NCI-H526 treated with DMSO at 0.1 percent for 48 hours (cell line): ENCODE measurements around the gene PRIM1.
"Not testable (repeated sequence)": the region's sequence is repeated elsewhere in the genome, so short reads cannot be mapped to it uniquely, and the experiment has no call there.

Source experiments
- DNase-seq: peaks from one replicate; lab custom pipeline; 2025; lab: John Stamatoyannopoulos, UW

The PRIM1 gene

DNA sequence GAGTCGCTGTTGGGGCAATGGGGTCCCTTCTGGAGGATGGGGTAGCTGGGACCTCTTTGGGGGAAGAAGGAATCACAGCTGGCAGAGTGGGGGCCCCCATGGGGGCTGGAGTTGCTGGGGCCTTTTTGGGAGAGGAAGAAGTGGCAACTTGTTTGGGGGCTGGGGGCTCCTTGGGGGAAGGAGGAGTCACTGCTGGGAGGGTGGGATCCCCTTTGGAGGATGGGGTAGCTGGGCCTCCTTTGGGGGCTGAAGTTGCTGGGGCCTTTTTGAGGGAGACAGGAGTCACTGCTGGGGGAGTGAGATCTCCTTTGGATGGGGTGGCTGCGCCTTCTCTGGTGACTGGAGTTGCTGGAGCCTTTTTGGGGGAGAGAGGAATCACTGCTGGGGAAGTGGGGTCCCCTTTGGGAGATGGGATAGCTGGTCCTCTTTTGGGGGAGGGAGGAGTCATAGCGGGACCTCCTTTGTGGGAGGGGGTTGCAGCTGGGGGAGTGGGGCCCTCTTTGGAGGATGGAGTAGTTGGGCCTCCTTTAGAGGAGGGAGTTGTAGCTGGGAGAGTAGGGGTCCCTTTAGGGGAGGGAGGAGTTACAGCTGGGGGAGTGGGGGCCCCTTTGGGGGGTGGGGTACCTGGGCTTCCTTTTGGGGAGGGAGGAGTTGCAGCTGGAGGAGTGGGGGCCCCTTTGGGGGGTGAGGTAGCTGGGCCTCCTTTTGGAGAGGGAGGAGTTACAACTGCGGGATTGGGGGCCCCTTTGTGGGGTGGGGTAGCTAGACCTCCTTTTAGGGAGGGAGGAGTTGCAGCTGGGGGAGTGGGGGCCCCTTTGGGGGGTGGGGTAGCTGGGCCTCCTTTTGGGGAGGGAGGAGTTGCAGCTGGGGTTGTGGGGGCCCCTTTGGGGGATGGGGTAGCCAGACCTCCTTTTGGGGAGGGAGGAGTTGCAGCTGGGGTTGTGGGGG lies 34.9 kb downstream of the PRIM1 start:
- DNase-seq = no peak

DNA sequence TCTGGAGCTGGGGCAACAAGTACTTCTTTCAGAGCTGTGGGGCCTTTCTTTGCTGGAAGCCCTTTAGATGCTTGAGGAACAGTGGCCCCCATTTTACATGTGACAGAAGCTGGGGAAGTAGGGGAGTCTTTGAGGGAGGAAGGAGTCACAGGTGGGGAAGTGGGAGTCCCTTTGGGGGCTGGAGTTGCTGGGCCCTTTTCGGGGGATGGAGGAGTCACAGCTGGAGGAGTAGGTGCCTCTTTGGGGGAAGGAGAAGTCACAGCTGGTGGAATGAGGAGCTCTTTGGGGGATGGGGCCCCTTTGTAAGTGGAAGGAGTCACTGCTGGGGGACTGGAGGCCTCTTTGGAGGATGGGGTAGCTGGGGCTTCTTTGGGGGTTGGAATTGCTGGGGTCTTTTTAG lies 35.7 kb downstream of the PRIM1 start:
- DNase-seq = no peak

DNA sequence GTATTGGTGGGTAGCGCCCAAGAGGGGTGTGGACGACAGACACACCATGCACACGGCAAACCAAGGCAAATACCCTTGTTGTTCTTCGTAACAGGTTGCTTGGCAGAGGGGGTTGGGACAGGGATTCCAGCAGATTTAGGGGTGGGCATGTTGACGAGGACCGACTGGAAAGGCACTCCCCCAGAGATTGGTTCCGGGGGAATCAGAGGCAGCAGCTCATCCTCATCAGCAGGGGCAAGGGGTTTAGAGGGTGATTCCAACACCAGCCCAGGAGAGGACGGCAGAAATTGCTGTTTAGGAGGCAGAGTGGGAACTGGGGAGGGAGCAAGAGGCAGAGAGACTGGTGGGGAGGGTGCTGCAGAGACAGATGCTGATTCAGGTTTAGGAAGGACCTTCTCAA lies 36.3 kb downstream of the PRIM1 start:
- no peak for DNase-seq

DNA sequence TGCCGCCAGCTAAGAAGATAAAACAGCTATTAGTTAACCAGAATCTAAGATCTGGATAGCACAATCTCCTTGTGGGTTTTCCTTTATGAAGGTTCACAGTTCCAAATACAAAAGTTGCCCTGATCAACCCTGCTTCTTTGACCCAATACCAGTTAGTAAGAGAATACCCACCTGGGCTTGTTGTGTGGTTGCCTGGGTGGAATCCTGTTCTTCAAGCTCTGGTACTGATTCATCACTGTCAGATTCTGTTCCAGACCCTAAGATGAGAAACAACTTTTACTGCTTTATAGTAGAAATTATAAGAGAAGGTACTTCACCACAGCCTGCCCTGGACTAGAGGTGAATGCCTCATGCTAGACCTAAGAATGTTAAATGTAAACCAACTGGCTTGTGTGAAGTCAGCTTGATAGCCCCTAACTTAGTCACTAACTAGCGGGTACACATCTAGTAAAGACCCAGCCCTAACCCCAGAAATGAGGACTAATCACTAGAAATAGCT lies 37.6 kb downstream of the PRIM1 start:
- DNase-seq = no peak

DNA sequence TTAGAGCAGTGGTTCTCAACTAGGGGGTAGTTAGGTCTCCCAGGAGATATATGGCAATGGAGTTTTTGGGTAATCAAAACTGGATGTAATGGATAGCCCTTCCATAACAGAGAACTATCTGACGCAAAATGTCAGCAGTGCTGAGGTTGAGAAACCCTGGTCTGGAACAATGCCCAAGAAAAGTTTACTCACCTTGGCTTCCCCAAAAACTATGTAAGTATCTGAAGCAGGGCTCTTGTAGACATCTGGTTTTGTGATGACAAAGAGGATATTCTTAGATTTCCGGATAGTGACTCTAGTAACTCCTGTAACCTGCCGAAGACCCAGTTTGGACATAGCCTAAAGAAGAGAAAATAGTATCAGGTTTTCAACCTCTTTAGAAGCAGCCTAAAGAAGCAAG lies 38.8 kb downstream of the PRIM1 start:
- no peak for DNase-seq

DNA sequence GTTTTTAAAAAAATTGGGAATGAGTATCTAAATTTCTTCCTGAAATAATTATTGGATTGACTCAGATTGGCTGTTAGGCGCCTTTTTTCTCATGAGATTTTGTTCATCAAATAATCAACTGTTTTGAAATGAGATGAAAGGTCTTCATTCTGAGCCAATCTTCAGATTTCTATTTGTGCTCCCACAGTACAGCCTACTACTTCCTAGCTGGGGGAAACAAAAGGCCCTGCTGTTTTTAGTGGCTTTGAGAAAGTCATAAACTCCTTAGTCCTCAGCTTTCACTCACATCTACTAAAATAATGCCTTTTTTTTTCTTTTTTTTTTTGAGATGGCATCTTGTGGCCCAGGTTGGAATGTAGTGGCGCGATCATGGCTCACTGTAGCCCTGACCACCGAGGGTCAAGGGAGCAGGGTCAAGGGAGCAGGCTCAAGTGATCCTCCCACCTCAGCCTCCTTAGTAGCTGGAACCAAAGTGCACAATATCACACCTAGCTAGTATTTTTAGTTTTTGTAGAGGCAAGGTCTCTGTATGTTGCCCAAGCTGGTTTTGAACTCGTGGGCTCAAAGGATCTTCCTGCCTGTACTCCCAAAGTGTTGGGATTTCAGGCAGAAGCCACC lies 42.3 kb downstream of the PRIM1 start:
- DNase-seq = no peak

DNA sequence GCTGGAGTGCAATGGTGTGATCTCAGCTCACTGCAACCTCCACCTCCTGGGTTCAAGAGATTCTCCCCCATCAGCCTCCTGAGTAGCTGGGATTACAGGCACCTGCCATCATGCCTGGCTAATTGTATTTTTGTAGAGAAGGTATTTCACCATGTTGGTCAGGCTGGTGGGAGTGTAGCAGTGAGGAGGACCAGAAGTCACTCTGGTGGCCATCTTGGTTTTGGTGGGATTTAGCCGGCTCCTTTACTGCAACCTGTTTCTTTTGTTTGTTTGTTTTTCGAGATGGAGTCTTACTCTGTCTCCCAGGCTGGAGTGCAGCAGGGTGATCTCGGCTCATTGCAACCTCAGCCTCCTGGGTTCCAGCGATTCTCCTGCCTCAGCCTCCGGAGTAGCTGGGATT lies 47.6 kb downstream of the PRIM1 start:
- DNase-seq = not testable (repeated sequence)

DNA sequence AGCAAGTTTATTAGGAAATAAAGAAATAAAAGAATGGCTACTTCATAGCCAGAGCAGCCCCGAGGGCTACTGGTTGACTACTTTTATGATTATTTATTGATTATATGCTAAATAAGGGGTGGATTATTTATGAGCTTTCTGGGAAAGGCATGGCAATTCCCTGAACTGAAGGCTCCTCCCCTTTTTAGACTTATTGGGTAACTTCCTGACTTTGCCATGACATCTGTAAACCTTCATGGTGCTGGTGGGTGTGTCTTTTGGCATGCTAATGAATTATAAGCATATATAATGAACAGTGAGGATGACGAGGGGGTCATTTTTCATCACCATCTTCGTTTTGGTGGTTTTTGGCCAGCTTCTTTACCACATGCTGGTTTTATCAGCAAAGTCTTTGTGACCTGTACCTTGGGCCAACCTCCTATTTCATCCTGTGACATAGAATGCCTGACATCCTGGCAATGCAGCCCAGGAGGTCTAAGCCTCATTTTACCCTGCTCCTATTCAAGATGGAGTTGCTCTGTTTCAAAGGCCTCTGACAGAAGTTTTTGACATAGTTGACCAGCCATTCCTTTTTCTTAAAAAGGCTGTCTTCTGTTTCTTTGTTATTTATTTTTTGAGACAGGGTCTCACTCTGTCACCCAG lies 53.0 kb downstream of the PRIM1 start:
- DNase-seq = no peak

DNA sequence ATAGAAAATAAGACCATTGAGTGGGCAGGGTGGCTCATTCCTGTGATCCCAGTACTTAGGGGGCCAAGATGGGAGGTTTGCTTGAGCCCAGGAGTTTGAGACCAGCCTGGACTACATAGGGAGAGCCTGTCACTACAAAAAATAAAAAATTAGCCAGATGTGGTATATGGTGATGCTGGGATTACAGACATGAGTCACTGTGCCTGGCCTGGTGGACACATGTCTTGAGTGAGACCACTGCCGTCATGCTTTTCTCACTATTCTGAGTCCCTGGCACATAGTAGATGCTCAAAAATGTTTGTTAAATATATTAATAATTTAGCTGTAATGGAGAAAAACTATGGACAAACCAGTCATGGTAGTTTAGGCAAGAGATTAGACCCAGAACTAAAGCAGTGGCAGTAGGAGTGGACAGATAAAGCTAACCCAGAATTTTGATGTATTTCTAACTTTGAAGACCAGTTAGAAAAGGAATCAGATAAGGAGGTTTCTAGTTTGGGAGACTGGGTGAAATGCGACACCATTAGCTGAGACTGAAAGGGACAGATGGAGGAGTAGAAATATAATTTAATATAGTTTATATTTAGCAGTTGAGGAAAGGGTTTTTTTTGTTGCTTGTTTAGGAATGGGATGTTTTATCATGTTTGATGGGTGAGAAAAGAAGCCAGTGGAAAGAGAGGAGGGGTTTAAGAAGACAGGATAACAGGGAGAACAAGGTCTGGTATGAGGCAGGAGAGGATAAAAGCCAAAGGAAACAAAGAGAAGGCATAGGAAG lies 56.6 kb downstream of the PRIM1 start:
- DNase-seq = no peak

DNA sequence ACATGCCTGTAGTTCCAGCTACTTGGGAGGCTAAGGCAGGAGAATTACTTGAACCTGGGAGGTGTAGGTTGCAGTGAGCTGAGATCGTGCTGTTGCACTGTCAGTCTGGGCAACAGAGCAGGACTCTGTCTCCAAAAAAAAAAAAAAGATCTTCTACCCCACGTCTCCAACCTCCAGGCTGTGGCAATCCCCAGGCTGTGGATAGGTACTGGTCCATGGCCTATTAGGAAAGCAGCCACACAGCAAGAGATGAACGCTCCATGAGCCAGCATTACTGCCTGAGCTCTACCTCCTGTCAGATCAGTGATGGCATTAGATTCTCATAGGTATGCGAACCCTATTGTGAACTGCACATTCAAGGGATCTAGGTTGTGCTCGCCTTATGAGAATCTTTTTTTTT lies 58.0 kb downstream of the PRIM1 start:
- DNase-seq = no peak

DNA sequence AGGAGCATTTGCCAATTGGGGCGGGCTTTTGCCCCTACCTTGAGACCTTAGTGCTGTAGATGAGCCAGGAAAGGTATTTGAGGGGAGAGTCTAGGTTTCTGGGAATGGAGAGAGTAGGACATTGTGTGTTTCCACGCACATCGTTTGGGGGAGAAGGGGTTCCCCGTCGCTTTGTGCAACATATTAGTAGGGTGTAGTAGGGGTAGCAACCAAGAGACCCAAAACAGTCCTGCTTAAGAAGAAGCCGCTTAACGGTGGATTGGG lies 63.3 kb downstream of the PRIM1 start:
- DNase-seq = no peak

DNA sequence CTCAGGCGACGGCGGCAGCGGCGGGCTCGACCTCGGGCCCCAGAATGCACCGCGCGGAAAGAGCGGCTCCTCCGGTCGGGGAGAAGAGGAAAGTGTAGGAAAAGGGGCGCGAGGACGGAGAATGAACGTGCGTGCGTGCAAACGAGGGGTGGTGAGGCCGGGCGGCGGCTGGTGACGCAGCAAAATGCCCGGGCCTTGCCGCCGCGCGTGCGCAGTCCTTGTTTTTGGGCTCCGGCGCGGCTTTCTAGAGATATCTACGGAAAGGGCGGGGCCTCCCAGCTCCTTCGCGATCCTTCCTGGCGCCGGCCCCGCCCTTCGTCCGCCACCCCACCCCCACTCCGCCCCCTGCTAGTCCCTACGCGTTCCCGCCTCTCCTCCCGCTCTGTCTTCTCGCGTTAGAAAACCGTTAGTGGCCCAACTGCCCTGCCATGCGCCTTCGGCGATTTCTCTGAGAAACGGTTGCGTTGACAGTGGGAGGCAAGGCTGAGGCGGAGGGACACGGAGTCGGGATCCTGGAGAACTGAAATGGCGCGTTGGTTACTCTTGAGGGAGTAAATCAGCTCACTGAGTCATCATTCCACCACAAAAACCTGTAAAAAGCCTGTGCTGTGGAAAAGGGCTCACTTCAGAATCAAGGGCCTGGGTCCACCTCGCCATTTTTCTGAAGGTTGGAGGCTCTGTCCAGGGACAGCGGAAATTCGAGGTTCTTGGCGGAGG lies 63.8 kb downstream of the PRIM1 start, which contains the start of gene PTGES3:
PTGES3 (minus strand) TSS at position 156 of the 717 bp plus-strand sequence. CDS start 285 bp downstream, outside the sequence.
- DNase-seq = peak; percentile 94

DNA sequence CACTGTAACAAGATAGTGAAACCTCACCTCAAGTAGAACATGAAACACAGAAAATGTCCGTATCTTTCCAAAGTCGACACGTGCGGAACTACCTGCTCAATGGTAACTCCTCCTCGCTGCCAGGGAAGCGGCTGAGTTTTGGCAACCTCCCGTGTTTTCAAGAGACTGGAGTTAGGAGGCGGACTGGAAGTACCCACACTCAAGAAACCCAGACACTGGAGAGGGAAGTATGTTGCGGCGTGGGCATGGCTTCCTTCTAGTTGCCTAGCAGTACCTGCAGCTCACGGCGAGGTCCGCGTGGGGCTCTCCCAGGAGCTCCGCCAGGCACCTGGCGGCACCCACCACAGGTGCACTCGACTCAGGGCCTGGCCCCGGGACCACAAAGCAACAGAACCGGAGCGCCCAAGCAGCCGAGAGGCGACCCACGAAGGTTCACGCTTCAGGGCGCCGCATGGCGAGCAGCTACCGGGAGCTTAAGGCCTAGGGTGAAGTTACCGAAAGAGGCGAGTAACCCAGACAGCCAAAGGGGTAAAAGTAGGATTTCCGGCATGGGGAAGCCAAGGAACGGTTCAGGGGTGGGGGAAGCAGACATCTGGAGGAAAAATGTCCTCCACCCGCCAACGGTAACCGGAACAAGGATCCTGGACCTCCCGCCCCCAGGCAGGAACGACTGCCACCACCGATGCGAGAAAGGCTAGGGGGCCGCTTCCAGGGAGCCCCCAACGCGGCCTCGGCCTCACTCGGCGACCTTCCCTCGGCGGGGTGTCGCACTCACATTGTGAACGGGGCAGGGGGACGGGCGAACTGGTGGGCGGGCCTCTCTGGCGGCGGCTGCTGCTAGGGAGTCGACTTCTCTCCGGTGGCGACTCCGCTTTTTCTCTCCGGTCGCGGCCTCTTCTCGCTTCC lies 64.6 kb downstream of the PRIM1 start:
- peak; percentile 58 for DNase-seq

DNA sequence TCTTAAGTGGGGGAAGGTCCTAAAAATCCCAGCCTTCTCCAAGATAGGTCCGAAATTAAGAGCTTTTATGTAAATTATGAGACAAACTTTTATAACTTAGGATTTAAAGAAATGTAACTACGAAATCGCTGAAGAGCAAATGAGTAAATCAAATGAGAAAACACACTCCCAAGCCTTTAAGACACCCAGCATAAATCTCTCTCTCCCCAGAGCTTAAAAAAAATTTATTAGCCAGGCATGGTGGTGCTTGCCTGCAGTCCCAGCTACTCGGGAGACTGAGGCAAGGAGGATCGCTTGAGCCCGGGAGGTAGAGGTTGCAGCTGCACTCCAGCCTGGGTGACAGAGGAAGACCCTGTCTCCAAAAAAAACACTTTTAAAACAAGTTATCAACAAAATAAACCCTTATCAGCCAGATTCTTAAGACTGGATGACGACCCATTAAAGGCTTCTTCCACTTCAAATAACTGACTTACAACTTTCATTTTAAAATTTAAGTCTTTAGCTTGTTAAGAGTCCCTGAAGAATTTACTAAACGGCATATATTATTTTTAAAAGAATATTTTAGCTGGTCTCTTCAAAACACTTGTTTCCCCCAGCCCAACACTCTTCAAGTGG lies 67.3 kb downstream of the PRIM1 start:
- no peak for DNase-seq

DNA sequence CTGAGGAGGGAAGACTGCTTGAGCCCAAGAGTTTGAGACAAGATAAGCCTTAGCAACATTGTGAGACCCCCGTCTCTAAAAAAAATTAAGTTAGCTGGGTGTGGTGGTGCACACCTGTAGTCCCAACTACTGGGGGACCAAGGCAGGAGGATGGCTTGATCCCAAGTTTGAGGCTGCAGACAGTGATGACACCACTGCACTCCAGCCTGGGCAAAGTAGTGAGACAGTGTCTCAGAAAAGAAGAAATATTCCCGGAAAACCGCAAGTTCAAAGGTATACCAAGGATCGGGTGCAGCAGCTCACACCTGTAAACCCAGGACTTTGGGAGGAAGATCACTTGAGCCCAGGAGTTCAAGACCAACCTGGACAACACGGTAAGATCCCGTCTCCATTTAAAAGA lies 69.8 kb downstream of the PRIM1 start:
- DNase-seq = no peak
